Keratinocyte (primary cell): ENCODE measurements around the gene HSD17B2. TPM values are rescaled to one million over a fixed set of nuclear protein-coding genes. Genes with fewer than 3 reads are reported as not detected.

Experiments
- DNase-seq: peaks from one replicate; pipeline ENCODE4 v3.0.0-alpha.2; 2011; ENCODE audit warnings: low read depth, missing footprints, low spot score
- FAIRE-seq: peaks from 2 replicates; lab custom pipeline; 2011; peaks lifted over from hg19 to GRCh38; lab: Jason Lieb, UNC
- H2AFZ ChIP-seq: 2 replicates; pipeline ENCODE4 v1.6.0; 2012; ENCODE audit warnings: low read length, control low read depth, inconsistent platforms; ENCODE audit not compliant: control insufficient read depth
- H3K27ac ChIP-seq: 2 replicates; pipeline ENCODE4 v1.5.1; 2011; ENCODE audit warnings: low read length; ENCODE audit not compliant: control insufficient read depth, insufficient read depth
- H3K27me3 ChIP-seq: 3 replicates; pipeline ENCODE4 v1.6.0; 2011; ENCODE audit warnings: low read length; ENCODE audit not compliant: control insufficient read depth, insufficient read depth; ENCODE audit errors: extremely low read depth
- H3K36me3 ChIP-seq, 2 experiments: 2 replicates in 1 of 2; 3 replicates in 1 of 2; pipeline ENCODE4 v1.5.1; 2011; ENCODE audit warnings: low read length in 2 of 2, mild to moderate bottlenecking in 1 of 2; ENCODE audit not compliant: control insufficient read depth in 2 of 2, insufficient read depth in 2 of 2; ENCODE audit errors: extremely low read depth in 1 of 2
- H3K4me1 ChIP-seq: 3 replicates; pipeline ENCODE4 v1.5.1; 2011; ENCODE audit warnings: low read length; ENCODE audit not compliant: control insufficient read depth, insufficient read depth; ENCODE audit errors: extremely low read depth
- H3K4me2 ChIP-seq: 3 replicates; pipeline ENCODE4 v1.6.0; 2011; ENCODE audit warnings: low read depth, low read length; ENCODE audit not compliant: control insufficient read depth, insufficient read depth; ENCODE audit errors: extremely low read depth
- H3K4me3 ChIP-seq, 3 experiments: fragments of 200-600 bp in 1 of 3; sonication (generic) in 1 of 3; 2 replicates in 2 of 3; 3 replicates in 1 of 3; pipeline ENCODE4 v1.5.1; 2011 to 2016; ENCODE audit warnings: low read length in 3 of 3, mild to moderate bottlenecking in 3 of 3, control low read depth in 2 of 3, inconsistent platforms in 1 of 3, low read depth in 1 of 3, mixed read lengths in 1 of 3, mixed run types in 1 of 3, moderate library complexity in 1 of 3; ENCODE audit not compliant: control insufficient read depth in 2 of 3, insufficient read depth in 2 of 3; ENCODE audit errors: extremely low read depth in 1 of 3
- H3K79me2 ChIP-seq: 2 replicates; pipeline ENCODE4 v1.6.0; 2012; ENCODE audit warnings: low read length; ENCODE audit not compliant: control insufficient read depth, insufficient read depth
- H3K9ac ChIP-seq: 3 replicates; pipeline ENCODE4 v1.6.0; 2011; ENCODE audit warnings: low read length; ENCODE audit not compliant: control insufficient read depth, insufficient read depth; ENCODE audit errors: extremely low read depth
- H3K9me1 ChIP-seq: 3 replicates; pipeline ENCODE4 v1.6.0; 2011; ENCODE audit warnings: low read length; ENCODE audit not compliant: control insufficient read depth, insufficient read depth; ENCODE audit errors: extremely low read depth
- H3K9me3 ChIP-seq: 2 replicates; pipeline ENCODE4 v1.5.1; 2012; ENCODE audit warnings: low read depth, low read length; ENCODE audit not compliant: control insufficient read depth
- H4K20me1 ChIP-seq: 3 replicates; pipeline ENCODE4 v1.6.0; 2011; ENCODE audit warnings: low read length; ENCODE audit not compliant: control insufficient read depth, insufficient read depth; ENCODE audit errors: extremely low read depth
- CTCF ChIP-seq, 3 experiments: IDR thresholded peaks in 1 of 3; conservative IDR thresholded peaks in 1 of 3; optimal IDR thresholded peaks in 1 of 3; 2 replicates in 2 of 3; 3 replicates in 1 of 3; pipeline versions ENCODE3 to v1.5.1; 2011; ENCODE audit warnings: low read length in 3 of 3, mild to moderate bottlenecking in 3 of 3, moderate library complexity in 2 of 3, control low read depth in 1 of 3, inconsistent platforms in 1 of 3; ENCODE audit not compliant: insufficient read depth in 2 of 3; ENCODE audit errors: extremely low read depth in 1 of 3
- EZH2 ChIP-seq: IDR thresholded peaks from one replicate; pipeline ENCODE4 v1.6.1; 2012; ENCODE audit warnings: inconsistent platforms, mild to moderate bottlenecking, low read length, moderate library complexity
- dilution Hi-C: fragments of 300-500 bp; cut with MboI; formaldehyde crosslinking; loops from one replicate; pipeline ENCODE4 v1.7.0; 2020; ENCODE audit warnings: low sequenced_read_pairs; ENCODE audit not compliant: extremely low pct_ligation_motif_present
- polyA plus RNA-seq, 5 experiments: library from polyadenylated mRNA; depleted of rRNA in 3 of 5; stranded (reverse) in 3 of 5; stranded (forward) in 1 of 5; unstranded in 1 of 5; fragments of >200 nt; gene quantifications; 1 replicate in 1 of 5; 2 replicates in 3 of 5; 3 replicates in 1 of 5; pipeline versions ENCODE4 v1.2.1 to v1.2.3, GENCODE V29; 2011 to 2012; ENCODE audit warnings: missing spikeins in 2 of 5, low read depth in 1 of 5, low replicate concordance in 1 of 5

Gene HSD17B2
- polyA plus RNA-seq, 1 donor (not counting 4 experiments of a cell fraction or from before 2014, with no cell fraction given) = 3.1 TPM

- H3K4me1 ChIP-seq = peaks cover 19% of the 10 kb centered on the region
- H2AFZ ChIP-seq = no peak overlapping the region
- no peaks in the 10 kb centered on the region for H3K79me2 ChIP-seq
- H3K9me3 ChIP-seq = no peaks in the 10 kb centered on the region
- no peaks in the 10 kb centered on the region for H3K36me3 ChIP-seq
- DNase-seq (no peak), FAIRE-seq (no peak)
- H3K4me3 ChIP-seq = no peak overlapping the region
- H3K27me3 ChIP-seq = no peaks in the 10 kb centered on the region
- H3K9me1 ChIP-seq = no peaks in the 10 kb centered on the region
- H4K20me1 ChIP-seq = no peaks in the 10 kb centered on the region
- no peak overlapping the region for H3K4me2 ChIP-seq
- TF ChIP-seq EZH2 = no peak
- TF ChIP-seq CTCF (optimal IDR thresholded peaks at IDR 0.05 in 1 of 3, IDR thresholded peaks at IDR 0.05 in 1 of 3, conservative IDR thresholded peaks at IDR 0.05 in 1 of 3; ENCODE audit: extremely low read depth in 1 of 3, insufficient read depth in 2 of 3, low read length in 3 of 3) = no peak
- dilution Hi-C loops = no loop called here
- no peak overlapping the region for H3K27ac ChIP-seq
- no peak overlapping the region for H3K9ac ChIP-seq
These were observed 81.5 kb downstream of the HSD17B2 start for GRCh38 chr16:82116535-82116934.

- Histone ChIP-seq H3K9me3 (no peaks in the 10 kb centered on the region), H3K9me1 (no peaks in the 10 kb centered on the region), H3K4me3 (no peak overlapping the region), H3K36me3 (no peaks in the 10 kb centered on the region), H2AFZ (no peak overlapping the region), H3K79me2 (no peaks in the 10 kb centered on the region), H4K20me1 (no peaks in the 10 kb centered on the region), H3K9ac (no peak overlapping the region), H3K27ac (no peak overlapping the region), H3K4me1 (peaks cover 5% of the 10 kb centered on the region), H3K27me3 (no peaks in the 10 kb centered on the region), H3K4me2 (no peak overlapping the region)
- no peak for DNase-seq
- dilution Hi-C loops = no loop called here
- no peak for TF ChIP-seq EZH2
- no peak for TF ChIP-seq CTCF (optimal IDR thresholded peaks at IDR 0.05 in 1 of 3, IDR thresholded peaks at IDR 0.05 in 1 of 3, conservative IDR thresholded peaks at IDR 0.05 in 1 of 3; ENCODE audit: extremely low read depth in 1 of 3, insufficient read depth in 2 of 3, low read length in 3 of 3)
- no peak for FAIRE-seq
These were observed 83.7 kb downstream of the HSD17B2 start for GRCh38 chr16:82118749-82119148.
